GM12892 (cell line): ENCODE data around the gene SPP2.

Experiments used
- POLR2AphosphoS5 ChIP-seq: IDR thresholded peaks from 2 replicates; pipeline ENCODE4 v1.6.1; 2011; ENCODE audit warnings: low read depth, low read length, control low read depth
- TAF1 ChIP-seq: IDR thresholded peaks from 2 replicates; pipeline ENCODE4 v1.6.1; 2011; ENCODE audit warnings: low read depth, mild to moderate bottlenecking, control low read depth, low read length, borderline replicate concordance

DNA sequence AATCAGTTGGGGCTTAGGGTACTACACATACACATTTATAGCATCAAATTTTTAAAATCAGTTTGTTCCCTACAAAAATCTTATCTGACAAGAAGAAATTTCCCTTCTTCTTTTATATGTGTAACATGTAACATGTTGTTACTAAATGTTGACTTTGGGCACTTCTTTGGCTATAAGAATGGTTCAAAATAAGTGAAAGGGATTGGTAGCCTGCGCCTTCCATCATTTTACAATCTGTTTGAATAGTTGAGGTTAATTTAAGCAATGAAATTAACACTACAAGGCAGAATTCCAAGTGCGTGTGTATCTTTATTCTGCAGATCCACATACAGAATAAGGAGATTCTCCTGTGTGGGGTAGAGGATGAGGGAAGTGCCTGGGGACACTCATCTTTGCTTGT is 30.2 kb upstream of the SPP2 start:
- no peak for TF ChIP-seq POLR2AphosphoS5
- no peak for TF ChIP-seq TAF1
